Neural progenitor cell (in vitro differentiated cells): ENCODE results near the gene HTATSF1.

ENCODE experiments used
- CTCF ChIP-seq: fragments of 200-600 bp; sonication (generic); IDR thresholded peaks from 2 replicates; pipeline ENCODE4 v1.5.1; 2017; ENCODE audit warnings: antibody characterized with exemption, mild to moderate bottlenecking
- EZH2 ChIP-seq: fragments of 200-600 bp; sonication (generic); IDR thresholded peaks from 2 replicates; pipeline ENCODE4 v1.6.1; 2017; ENCODE audit warnings: antibody characterized with exemption, mild to moderate bottlenecking, moderate library complexity

DNA sequence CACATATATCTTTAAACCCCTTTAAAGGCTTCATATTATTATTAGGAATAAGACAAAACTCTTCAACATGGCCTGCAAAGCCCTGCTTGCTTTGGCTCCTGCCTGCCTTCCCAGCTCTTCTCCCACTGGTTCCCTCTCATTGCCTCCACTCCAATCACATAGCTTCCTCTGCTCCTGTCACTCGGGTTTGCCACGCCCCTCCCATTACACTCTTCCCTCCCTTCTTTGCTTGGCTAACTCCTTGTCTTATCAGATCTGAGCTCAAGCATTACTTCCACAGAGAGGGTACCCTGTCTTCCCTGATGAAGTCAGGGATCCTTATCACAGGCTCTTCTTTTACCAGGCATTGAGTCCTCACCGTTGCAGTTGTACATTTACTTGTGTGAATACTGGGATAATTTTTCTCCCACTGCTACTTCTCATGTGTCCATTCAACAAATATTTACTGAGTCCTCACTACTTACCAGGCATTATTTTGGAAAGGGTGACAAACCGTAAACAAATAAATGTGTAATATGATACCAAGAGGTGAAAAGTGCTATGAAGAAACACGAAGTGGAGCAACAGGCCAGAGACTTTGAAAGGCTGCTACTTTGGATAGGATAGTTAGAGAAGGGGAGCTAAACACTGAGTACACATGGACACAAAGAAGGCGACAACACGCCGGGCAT is 31.4 kb downstream of the HTATSF1 start:
- no peak for TF ChIP-seq CTCF
- TF ChIP-seq EZH2 = no peak
